SK-N-SH (cell line): ENCODE data around the gene DCDC2B. TPM values are rescaled to one million over a fixed set of nuclear protein-coding genes. Genes with fewer than 3 reads are reported as not detected.

Source experiments
- CTCF ChIA-PET: fragments of 300-600, 350-600 bp; formaldehyde crosslinking; extraction: SDS; loops from one replicate; lab custom pipeline; 2021; lab: Yijun Ruan, JAX
- POLR2A ChIA-PET: fragments of 350-600 bp; sonication (Branson Sonifier 250); formaldehyde crosslinking; extraction: SDS; loops from one replicate; lab custom pipeline; 2020; ENCODE audit warnings: antibody characterized with exemption, inconsistent platforms; lab: Yijun Ruan, JAX
- DNase-seq: peaks from one replicate; pipeline ENCODE4 v3.0.0; 2012
- H2AFZ ChIP-seq: fragments of 200-600 bp; sonication (generic); 2 replicates; pipeline ENCODE4 v1.8.1; 2016; ENCODE audit warnings: antibody characterized with exemption, mild to moderate bottlenecking, low read depth
- H3F3A ChIP-seq: fragments of 200-600 bp; sonication (generic); replicated peaks from 2 replicates; pipeline ENCODE3; 2016; ENCODE audit warnings: antibody characterized with exemption, mild to moderate bottlenecking; ENCODE audit not compliant: insufficient read depth
- H3K27ac ChIP-seq, 2 experiments: fragments of 200-500 bp in 1 of 2; fragments of 200-600 bp in 1 of 2; sonication (Bioruptor generic) in 1 of 2; sonication (generic), shearing (Covaris generic) in 1 of 2; 2 replicates each; pipeline versions ENCODE4 v1.5.1 to v1.6.1; 2014 to 2016; ENCODE audit warnings: low read depth in 2 of 2, inconsistent platforms in 1 of 2, low read length in 1 of 2, mild to moderate bottlenecking in 1 of 2, mixed read lengths in 1 of 2
- H3K27me3 ChIP-seq: fragments of 200-600 bp; sonication (generic), shearing (Covaris generic); 2 replicates; pipeline ENCODE4 v1.6.1; 2016; ENCODE audit warnings: mixed run types; ENCODE audit not compliant: insufficient read depth
- H3K36me3 ChIP-seq, 2 experiments: fragments of 200-500 bp in 1 of 2; fragments of 200-600 bp in 1 of 2; sonication (Bioruptor generic) in 1 of 2; sonication (generic) in 1 of 2; replicated peaks in 1 of 2; 2 replicates each; pipeline versions ENCODE3 to v1.5.1; 2014 to 2016; ENCODE audit warnings: low read length in 1 of 2, mild to moderate bottlenecking in 1 of 2; ENCODE audit not compliant: insufficient read depth in 2 of 2, control insufficient read depth in 1 of 2
- H3K4me1 ChIP-seq, 2 experiments: fragments of 200-500 bp in 1 of 2; fragments of 200-600 bp in 1 of 2; sonication (Bioruptor generic) in 1 of 2; sonication (generic), shearing (Covaris generic) in 1 of 2; 2 replicates each; pipeline versions ENCODE4 v1.5.1 to v1.6.1; 2014 to 2016; ENCODE audit warnings: low read depth in 1 of 2, low read length in 1 of 2, mixed run types in 1 of 2; ENCODE audit not compliant: insufficient read depth in 2 of 2, control insufficient read depth in 1 of 2
- H3K4me2 ChIP-seq: fragments of 200-600 bp; sonication (generic), shearing (Covaris generic); 2 replicates; pipeline ENCODE4 v1.6.1; 2017; ENCODE audit warnings: mixed run types
- H3K4me3 ChIP-seq, 2 experiments: fragments of 200-500 bp in 1 of 2; fragments of 200-600 bp in 1 of 2; sonication (Bioruptor generic) in 1 of 2; sonication (generic), shearing (Covaris generic) in 1 of 2; 2 replicates each; pipeline versions ENCODE4 v1.5.1 to v1.8.1; 2014 to 2016; ENCODE audit warnings: low read depth in 2 of 2, inconsistent platforms in 1 of 2, low read length in 1 of 2, mild to moderate bottlenecking in 1 of 2, mixed read lengths in 1 of 2, moderate library complexity in 1 of 2
- H3K79me2 ChIP-seq: fragments of 200-600 bp; sonication (generic); 2 replicates; pipeline ENCODE4 v1.8.1; 2017; ENCODE audit warnings: mild to moderate bottlenecking; ENCODE audit not compliant: insufficient read depth
- H3K9ac ChIP-seq: fragments of 200-600 bp; sonication (generic); 2 replicates; pipeline ENCODE4 v1.6.1; 2017; ENCODE audit warnings: mixed run types
- H3K9me2 ChIP-seq: fragments of 200-600 bp; sonication (generic); 2 replicates; pipeline ENCODE4 v1.6.1; 2017; ENCODE audit warnings: mixed run types
- H3K9me3 ChIP-seq: fragments of 200-600 bp; sonication (generic); 2 replicates; pipeline ENCODE4 v1.6.1; 2017; ENCODE audit warnings: mixed run types, mild to moderate bottlenecking, moderate library complexity
- H4K20me1 ChIP-seq: fragments of 200-600 bp; sonication (generic); 2 replicates; pipeline ENCODE4 v1.6.1; 2017; ENCODE audit warnings: mild to moderate bottlenecking, mixed run types; ENCODE audit not compliant: insufficient read depth
- CHD2 ChIP-seq: fragments of 150-350 bp; IDR thresholded peaks from 2 replicates; pipeline ENCODE4 v1.6.1; 2018; ENCODE audit warnings: low read length; ENCODE audit not compliant: partially characterized antibody
- EP300 ChIP-seq, 2 experiments: IDR thresholded peaks; 2 replicates each; pipeline versions ENCODE4 v1.4.0 to v1.6.1; 2012; ENCODE audit warnings: borderline replicate concordance in 1 of 2, low read depth in 1 of 2, low read length in 1 of 2
- EZH2phosphoT487 ChIP-seq: fragments of 200-600 bp; sonication (generic); IDR thresholded peaks from 2 replicates; pipeline ENCODE4 v1.6.1; 2017; ENCODE audit warnings: low read depth, mixed run types, mild to moderate bottlenecking, antibody characterized with exemption, moderate library complexity, borderline replicate concordance
- FOSL2 ChIP-seq: IDR thresholded peaks from 2 replicates; pipeline ENCODE4 v1.4.0; 2012; ENCODE audit warnings: low read depth, mild to moderate bottlenecking, moderate library complexity, borderline replicate concordance
- FOXJ3 ChIP-seq: sonication (generic); formaldehyde crosslinking; IDR thresholded peaks from 2 replicates; pipeline ENCODE4 v1.5.1; 2020; ENCODE audit warnings: mild to moderate bottlenecking, missing genetic modification reagents
- FOXM1 ChIP-seq: IDR thresholded peaks from 2 replicates; pipeline ENCODE4 v1.4.0; 2012; ENCODE audit warnings: low read depth, mild to moderate bottlenecking
- GABPA ChIP-seq: IDR thresholded peaks from 2 replicates; pipeline ENCODE4 v1.4.0; 2012; ENCODE audit warnings: low read depth, mild to moderate bottlenecking
- NFIC ChIP-seq: IDR thresholded peaks from 2 replicates; pipeline ENCODE4 v1.4.0; 2012; ENCODE audit warnings: borderline replicate concordance
- NRF1 ChIP-seq: IDR thresholded peaks from 2 replicates; pipeline ENCODE4 v1.6.1; 2012; ENCODE audit warnings: low read depth, mild to moderate bottlenecking, low read length
- RAD21 ChIP-seq: IDR thresholded peaks from 2 replicates; pipeline ENCODE4 v1.6.1; 2012; ENCODE audit warnings: mild to moderate bottlenecking, low read length
- RCOR1 ChIP-seq: fragments of 150-350 bp; IDR thresholded peaks from 2 replicates; pipeline ENCODE4 v1.6.1; 2017; ENCODE audit warnings: antibody characterized with exemption, low read length
- RFX5 ChIP-seq: IDR thresholded peaks from 2 replicates; pipeline ENCODE4 v1.6.1; 2012; ENCODE audit warnings: mild to moderate bottlenecking, improper control_type of control experiment, low read length
- SMC3 ChIP-seq: IDR thresholded peaks from 2 replicates; pipeline ENCODE4 v1.6.1; 2012; ENCODE audit warnings: low read depth, low read length, improper control_type of control experiment
- TCF12 ChIP-seq: IDR thresholded peaks from 2 replicates; pipeline ENCODE4 v1.4.0; 2012
- TEAD4 ChIP-seq: IDR thresholded peaks from 2 replicates; pipeline ENCODE4 v1.4.0; 2012; ENCODE audit warnings: mild to moderate bottlenecking, borderline replicate concordance; ENCODE audit not compliant: insufficient read depth
- WGBS: methylation state at CpG from one replicate; pipeline ENCODE4 v1.1.6; 2017; ENCODE audit warnings: low lambda C conversion rate; 5-methylcytosine and 5-hydroxymethylcytosine counted together
- polyA plus RNA-seq, 3 experiments: library from polyadenylated mRNA; depleted of rRNA; stranded (reverse); fragments of >200 nt; gene quantifications; 2 replicates each; pipeline ENCODE4 v1.2.3, GENCODE V29; 2012
- TF ChIP-seq, protein P1 (sequence below): IDR thresholded peaks from 2 replicates; pipeline ENCODE4 v1.4.0; 2012; ENCODE audit warnings: low read depth, borderline replicate concordance
- TF ChIP-seq, protein P2 (sequence below): fragments of 200-600 bp; sonication (generic); IDR thresholded peaks from 2 replicates; pipeline ENCODE4 v1.6.1; 2017; ENCODE audit warnings: antibody characterized with exemption, mild to moderate bottlenecking, moderate library complexity
- TF ChIP-seq, protein P3 (sequence below): IDR thresholded peaks from 2 replicates; pipeline ENCODE4; 2012
- TF ChIP-seq, protein P4 (sequence below): fragments of 150-350 bp; IDR thresholded peaks from 2 replicates; pipeline ENCODE4 v1.6.1; 2017; ENCODE audit warnings: antibody characterized with exemption, low read length, low read depth, borderline replicate concordance
- TF ChIP-seq, protein P5 (sequence below): IDR thresholded peaks from 2 replicates; pipeline ENCODE4 v1.6.1; 2012; ENCODE audit warnings: mild to moderate bottlenecking, low read depth, low read length, moderate library complexity
- TF ChIP-seq, protein P6 (sequence below): fragments of 150-350 bp; IDR thresholded peaks from 2 replicates; pipeline ENCODE4 v1.6.1; 2016; ENCODE audit warnings: mild to moderate bottlenecking, low read depth, low read length

Gene DCDC2B
- polyA plus RNA-seq, 1 of the 3 experiments (the other 2 are of a cell fraction) = not detected

DNA sequence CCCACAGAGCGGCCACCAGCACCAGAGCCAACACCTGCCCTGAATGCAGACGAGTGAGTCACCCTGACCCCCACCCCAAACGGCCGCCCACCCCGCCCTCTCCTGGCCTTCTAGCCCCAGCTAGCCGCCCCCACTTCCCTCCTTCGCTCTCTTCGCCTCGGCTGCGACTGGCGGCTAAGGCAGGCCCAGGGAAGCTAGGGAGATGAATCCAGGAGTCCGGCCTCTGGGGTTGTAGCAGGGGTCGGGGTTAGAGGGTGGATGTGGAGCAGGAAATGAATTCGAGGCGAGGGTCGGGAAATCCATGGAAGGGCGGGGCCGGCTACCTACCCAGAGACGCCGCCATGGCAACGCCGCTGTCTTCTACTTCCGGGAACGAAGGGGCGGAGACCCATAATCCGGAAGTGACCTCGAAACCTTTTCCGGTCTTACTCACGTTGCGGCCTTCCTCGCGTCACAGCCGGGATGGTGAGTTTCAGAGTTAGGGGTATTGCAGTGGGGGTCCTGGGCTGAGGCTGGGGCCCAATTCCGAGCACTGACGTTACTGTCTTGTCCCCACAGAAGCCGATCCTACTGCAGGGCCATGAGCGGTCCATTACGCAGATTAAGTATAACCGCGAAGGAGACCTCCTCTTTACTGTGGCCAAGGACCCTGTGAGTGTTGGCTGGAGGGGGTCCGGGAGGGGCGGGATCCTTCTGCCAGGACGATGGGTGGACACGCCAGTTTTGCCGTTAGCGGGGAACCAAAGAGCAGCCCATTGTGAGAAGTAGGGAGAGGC, 13.3 kb downstream of the DCDC2B start, which contains the start of the genes EIF3I and TMEM234:
Gene EIF3I (plus strand): TSS at position 428 of the 776 bp plus-strand sequence. CDS start 35 bp downstream, at position 463.
Gene TMEM234 (minus strand): TSS at position 374 of the 776 bp plus-strand sequence. CDS start 31 bp downstream, at position 343.
- Histone ChIP-seq H3K36me3 (peaks cover 17 to 33% of the 10 kb centered on the region in 2 experiments), H3K4me1 (peaks cover 8 to 17% of the 10 kb centered on the region in 2 experiments; a peak in 3 of 4 replicates), H3K27me3 (no peaks in the 10 kb centered on the region), H3K4me2 (peak within 1 kb of the TSS; percentile 90), H3K9me2 (no peaks in the 10 kb centered on the region), H4K20me1 (no peaks in the 10 kb centered on the region), H3F3A (no peaks in the 10 kb centered on the region), H3K4me3 (peak within 1 kb of the TSS; percentile 59 to 79), H2AFZ (peak within 1 kb of the TSS; percentile 89), H3K9me3 (no peaks in the 10 kb centered on the region), H3K27ac (peak within 1 kb of the TSS; percentile 79 to 83), H3K9ac (peak within 1 kb of the TSS; percentile 99), H3K79me2 (peaks cover 66% of the 10 kb centered on the region)
- CTCF ChIA-PET = interaction anchor here (1.1 to 4.3 kb wide), 2 partner anchors 18 to 151 kb away, joined by 3 to 20 read pairs; no protein-coding TSS in a partner anchor
- WGBS = 1% methylated on average over 29 of the region's 46 CpGs
- DNase-seq = peak; percentile 93
- POLR2A ChIA-PET = interaction anchor here (1.4 kb wide), 1 partner anchor 9 kb away, joined by 3 read pairs; no protein-coding TSS in a partner anchor
- TF ChIP-seq, protein P1, sequence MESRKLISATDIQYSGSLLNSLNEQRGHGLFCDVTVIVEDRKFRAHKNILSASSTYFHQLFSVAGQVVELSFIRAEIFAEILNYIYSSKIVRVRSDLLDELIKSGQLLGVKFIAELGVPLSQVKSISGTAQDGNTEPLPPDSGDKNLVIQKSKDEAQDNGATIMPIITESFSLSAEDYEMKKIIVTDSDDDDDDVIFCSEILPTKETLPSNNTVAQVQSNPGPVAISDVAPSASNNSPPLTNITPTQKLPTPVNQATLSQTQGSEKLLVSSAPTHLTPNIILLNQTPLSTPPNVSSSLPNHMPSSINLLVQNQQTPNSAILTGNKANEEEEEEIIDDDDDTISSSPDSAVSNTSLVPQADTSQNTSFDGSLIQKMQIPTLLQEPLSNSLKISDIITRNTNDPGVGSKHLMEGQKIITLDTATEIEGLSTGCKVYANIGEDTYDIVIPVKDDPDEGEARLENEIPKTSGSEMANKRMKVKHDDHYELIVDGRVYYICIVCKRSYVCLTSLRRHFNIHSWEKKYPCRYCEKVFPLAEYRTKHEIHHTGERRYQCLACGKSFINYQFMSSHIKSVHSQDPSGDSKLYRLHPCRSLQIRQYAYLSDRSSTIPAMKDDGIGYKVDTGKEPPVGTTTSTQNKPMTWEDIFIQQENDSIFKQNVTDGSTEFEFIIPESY = 0 out of 2 replicates have a peak, but pooled peaks have one; percentile 29
- TF ChIP-seq CHD2 (peak; percentile 87), RFX5 (no peak), FOSL2 (peak; percentile 16; the same call in 1 of the 2 replicates), SMC3 (no peak), RCOR1 (no peak), TCF12 (no peak), TEAD4 (no peak), FOXM1 (no peak), GABPA (peak; percentile 95), EZH2phosphoT487 (no peak), NRF1 (no peak), EP300 (IDR thresholded peaks at IDR 0.05; ENCODE audit: borderline replicate concordance in 1 of 2, low read depth in 1 of 2, low read length in 1 of 2) (no peak), NFIC (no peak), FOXJ3 (CRISPR knock-in tag) (no peak), RAD21 (no peak)
- TF ChIP-seq, protein P2, sequence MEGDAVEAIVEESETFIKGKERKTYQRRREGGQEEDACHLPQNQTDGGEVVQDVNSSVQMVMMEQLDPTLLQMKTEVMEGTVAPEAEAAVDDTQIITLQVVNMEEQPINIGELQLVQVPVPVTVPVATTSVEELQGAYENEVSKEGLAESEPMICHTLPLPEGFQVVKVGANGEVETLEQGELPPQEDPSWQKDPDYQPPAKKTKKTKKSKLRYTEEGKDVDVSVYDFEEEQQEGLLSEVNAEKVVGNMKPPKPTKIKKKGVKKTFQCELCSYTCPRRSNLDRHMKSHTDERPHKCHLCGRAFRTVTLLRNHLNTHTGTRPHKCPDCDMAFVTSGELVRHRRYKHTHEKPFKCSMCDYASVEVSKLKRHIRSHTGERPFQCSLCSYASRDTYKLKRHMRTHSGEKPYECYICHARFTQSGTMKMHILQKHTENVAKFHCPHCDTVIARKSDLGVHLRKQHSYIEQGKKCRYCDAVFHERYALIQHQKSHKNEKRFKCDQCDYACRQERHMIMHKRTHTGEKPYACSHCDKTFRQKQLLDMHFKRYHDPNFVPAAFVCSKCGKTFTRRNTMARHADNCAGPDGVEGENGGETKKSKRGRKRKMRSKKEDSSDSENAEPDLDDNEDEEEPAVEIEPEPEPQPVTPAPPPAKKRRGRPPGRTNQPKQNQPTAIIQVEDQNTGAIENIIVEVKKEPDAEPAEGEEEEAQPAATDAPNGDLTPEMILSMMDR = no peak
- TF ChIP-seq, protein P3, sequence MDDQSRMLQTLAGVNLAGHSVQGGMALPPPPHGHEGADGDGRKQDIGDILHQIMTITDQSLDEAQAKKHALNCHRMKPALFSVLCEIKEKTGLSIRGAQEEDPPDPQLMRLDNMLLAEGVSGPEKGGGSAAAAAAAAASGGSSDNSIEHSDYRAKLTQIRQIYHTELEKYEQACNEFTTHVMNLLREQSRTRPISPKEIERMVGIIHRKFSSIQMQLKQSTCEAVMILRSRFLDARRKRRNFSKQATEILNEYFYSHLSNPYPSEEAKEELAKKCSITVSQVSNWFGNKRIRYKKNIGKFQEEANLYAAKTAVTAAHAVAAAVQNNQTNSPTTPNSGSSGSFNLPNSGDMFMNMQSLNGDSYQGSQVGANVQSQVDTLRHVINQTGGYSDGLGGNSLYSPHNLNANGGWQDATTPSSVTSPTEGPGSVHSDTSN = no peak
- TF ChIP-seq, protein P4, sequence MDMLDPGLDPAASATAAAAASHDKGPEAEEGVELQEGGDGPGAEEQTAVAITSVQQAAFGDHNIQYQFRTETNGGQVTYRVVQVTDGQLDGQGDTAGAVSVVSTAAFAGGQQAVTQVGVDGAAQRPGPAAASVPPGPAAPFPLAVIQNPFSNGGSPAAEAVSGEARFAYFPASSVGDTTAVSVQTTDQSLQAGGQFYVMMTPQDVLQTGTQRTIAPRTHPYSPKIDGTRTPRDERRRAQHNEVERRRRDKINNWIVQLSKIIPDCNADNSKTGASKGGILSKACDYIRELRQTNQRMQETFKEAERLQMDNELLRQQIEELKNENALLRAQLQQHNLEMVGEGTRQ = no peak
- TF ChIP-seq, protein P5, sequence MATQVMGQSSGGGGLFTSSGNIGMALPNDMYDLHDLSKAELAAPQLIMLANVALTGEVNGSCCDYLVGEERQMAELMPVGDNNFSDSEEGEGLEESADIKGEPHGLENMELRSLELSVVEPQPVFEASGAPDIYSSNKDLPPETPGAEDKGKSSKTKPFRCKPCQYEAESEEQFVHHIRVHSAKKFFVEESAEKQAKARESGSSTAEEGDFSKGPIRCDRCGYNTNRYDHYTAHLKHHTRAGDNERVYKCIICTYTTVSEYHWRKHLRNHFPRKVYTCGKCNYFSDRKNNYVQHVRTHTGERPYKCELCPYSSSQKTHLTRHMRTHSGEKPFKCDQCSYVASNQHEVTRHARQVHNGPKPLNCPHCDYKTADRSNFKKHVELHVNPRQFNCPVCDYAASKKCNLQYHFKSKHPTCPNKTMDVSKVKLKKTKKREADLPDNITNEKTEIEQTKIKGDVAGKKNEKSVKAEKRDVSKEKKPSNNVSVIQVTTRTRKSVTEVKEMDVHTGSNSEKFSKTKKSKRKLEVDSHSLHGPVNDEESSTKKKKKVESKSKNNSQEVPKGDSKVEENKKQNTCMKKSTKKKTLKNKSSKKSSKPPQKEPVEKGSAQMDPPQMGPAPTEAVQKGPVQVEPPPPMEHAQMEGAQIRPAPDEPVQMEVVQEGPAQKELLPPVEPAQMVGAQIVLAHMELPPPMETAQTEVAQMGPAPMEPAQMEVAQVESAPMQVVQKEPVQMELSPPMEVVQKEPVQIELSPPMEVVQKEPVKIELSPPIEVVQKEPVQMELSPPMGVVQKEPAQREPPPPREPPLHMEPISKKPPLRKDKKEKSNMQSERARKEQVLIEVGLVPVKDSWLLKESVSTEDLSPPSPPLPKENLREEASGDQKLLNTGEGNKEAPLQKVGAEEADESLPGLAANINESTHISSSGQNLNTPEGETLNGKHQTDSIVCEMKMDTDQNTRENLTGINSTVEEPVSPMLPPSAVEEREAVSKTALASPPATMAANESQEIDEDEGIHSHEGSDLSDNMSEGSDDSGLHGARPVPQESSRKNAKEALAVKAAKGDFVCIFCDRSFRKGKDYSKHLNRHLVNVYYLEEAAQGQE = no peak
- TF ChIP-seq, protein P6, sequence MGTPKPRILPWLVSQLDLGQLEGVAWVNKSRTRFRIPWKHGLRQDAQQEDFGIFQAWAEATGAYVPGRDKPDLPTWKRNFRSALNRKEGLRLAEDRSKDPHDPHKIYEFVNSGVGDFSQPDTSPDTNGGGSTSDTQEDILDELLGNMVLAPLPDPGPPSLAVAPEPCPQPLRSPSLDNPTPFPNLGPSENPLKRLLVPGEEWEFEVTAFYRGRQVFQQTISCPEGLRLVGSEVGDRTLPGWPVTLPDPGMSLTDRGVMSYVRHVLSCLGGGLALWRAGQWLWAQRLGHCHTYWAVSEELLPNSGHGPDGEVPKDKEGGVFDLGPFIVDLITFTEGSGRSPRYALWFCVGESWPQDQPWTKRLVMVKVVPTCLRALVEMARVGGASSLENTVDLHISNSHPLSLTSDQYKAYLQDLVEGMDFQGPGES = no peak
